ENCODE results near the gene SERINC4.

DNA sequence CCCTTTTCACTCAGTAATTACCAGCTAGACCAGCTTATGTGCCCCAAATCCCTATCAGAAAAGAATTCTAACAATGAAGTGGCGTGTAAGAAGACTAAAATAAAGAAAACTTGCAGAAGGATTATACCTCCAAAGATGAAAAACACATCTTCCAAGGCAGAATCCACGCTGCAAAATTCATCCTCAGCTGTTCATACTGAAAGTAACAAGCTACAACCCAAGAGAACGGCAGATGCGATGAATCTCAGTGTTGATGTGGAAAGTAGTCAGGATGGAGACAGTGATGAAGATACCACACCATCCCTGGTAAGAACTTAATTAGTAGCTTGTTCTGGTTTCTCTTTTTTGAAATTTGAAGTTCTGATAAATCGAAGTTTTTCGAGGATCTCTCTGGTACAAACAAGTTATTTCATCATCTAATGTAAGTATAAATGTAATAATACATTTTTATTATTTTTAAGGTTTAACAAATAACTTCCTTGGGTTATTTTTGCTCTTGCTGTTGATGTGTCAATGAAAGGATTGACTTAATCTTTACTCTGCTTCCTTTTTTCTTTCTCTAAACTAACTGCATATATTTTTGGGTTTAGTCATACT, 28.1 kb upstream of the SERINC4 start:
- TF ChIP-seq EP300 (IDR thresholded peaks at IDR 0.05; ENCODE audit: borderline replicate concordance) (no peak), TAF1 (IDR thresholded peaks at IDR 0.05; ENCODE audit: low read depth) (no peak), CREB1 (IDR thresholded peaks at IDR 0.05; ENCODE audit: low read depth) (no peak), EGR1 (IDR thresholded peaks at IDR 0.05) (no peak), CEBPB (IDR thresholded peaks at IDR 0.05) (no peak), YY1 (IDR thresholded peaks at IDR 0.05; ENCODE audit: low read depth) (no peak), REST (IDR thresholded peaks at IDR 0.05; ENCODE audit: low read depth) (no peak), RAD21 (IDR thresholded peaks at IDR 0.05; ENCODE audit: low read depth) (no peak), FOXM1 (IDR thresholded peaks at IDR 0.05; ENCODE audit: borderline replicate concordance, low read depth) (no peak), TEAD4 (IDR thresholded peaks at IDR 0.05) (no peak), TCF12 (IDR thresholded peaks at IDR 0.05; ENCODE audit: low read depth) (no peak), NFIC (IDR thresholded peaks at IDR 0.05) (no peak)
- TF ChIP-seq, protein P1, sequence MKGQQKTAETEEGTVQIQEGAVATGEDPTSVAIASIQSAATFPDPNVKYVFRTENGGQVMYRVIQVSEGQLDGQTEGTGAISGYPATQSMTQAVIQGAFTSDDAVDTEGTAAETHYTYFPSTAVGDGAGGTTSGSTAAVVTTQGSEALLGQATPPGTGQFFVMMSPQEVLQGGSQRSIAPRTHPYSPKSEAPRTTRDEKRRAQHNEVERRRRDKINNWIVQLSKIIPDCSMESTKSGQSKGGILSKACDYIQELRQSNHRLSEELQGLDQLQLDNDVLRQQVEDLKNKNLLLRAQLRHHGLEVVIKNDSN (IDR thresholded peaks at IDR 0.05): no peak
- TF ChIP-seq, protein P2, sequence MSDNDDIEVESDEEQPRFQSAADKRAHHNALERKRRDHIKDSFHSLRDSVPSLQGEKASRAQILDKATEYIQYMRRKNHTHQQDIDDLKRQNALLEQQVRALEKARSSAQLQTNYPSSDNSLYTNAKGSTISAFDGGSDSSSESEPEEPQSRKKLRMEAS (IDR thresholded peaks at IDR 0.05): no peak

Data from Ishikawa (cell line).